NB4 (cell line): Measurements from ENCODE around the gene HDAC9.
"Not testable (repeated sequence)": the region's sequence is repeated elsewhere in the genome, so short reads cannot be mapped to it uniquely, and the experiment has no call there.

Experiments
- DNase-seq: peaks from one replicate; pipeline ENCODE4 v3.0.0; 2010; ENCODE audit warnings: low read depth
- H3K4me3 ChIP-seq: one replicate; pipeline ENCODE4 v1.5.1; 2011; ENCODE audit warnings: mild to moderate bottlenecking, low read depth, low read length, moderate library complexity
- MYC ChIP-seq: IDR thresholded peaks from 2 replicates; pipeline ENCODE4 v1.6.1; 2011; ENCODE audit warnings: low read depth, low read length
- POLR2A ChIP-seq: IDR thresholded peaks from 2 replicates; pipeline ENCODE4 v1.6.1; 2011; ENCODE audit warnings: mild to moderate bottlenecking; ENCODE audit not compliant: insufficient read length; ENCODE audit errors: extremely low read depth
- TF ChIP-seq, protein P1 (sequence below): IDR thresholded peaks from 2 replicates; pipeline ENCODE4 v1.6.1; 2011; ENCODE audit warnings: low read depth, low read length
- TF ChIP-seq, protein P2 (sequence below): IDR thresholded peaks from one replicate; pipeline ENCODE4 v1.5.1; 2012; ENCODE audit warnings: low read depth, low read length

The HDAC9 gene

DNA sequence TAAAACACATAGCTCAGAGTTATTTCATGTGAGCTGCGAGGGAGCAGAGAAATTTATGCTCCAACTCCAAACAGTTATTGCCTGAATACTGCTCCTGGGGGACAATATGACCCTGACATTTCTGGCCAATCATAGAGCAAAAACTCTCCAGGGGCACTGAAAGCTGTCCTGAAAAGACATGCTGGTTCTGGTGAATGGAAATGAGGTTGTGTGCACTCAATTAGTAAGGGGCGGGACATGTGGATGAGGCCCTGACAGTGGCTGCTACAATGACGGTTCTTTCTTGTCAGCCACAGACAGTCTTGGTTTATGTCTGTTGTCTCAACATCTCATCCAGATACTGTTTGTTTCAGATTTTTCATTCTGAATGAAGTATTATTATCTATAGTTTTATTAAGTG is 470.1 kb downstream of the HDAC9 start:
- TF ChIP-seq, protein P1, sequence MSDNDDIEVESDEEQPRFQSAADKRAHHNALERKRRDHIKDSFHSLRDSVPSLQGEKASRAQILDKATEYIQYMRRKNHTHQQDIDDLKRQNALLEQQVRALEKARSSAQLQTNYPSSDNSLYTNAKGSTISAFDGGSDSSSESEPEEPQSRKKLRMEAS = no peak
- TF ChIP-seq MYC = no peak
- TF ChIP-seq, protein P2, sequence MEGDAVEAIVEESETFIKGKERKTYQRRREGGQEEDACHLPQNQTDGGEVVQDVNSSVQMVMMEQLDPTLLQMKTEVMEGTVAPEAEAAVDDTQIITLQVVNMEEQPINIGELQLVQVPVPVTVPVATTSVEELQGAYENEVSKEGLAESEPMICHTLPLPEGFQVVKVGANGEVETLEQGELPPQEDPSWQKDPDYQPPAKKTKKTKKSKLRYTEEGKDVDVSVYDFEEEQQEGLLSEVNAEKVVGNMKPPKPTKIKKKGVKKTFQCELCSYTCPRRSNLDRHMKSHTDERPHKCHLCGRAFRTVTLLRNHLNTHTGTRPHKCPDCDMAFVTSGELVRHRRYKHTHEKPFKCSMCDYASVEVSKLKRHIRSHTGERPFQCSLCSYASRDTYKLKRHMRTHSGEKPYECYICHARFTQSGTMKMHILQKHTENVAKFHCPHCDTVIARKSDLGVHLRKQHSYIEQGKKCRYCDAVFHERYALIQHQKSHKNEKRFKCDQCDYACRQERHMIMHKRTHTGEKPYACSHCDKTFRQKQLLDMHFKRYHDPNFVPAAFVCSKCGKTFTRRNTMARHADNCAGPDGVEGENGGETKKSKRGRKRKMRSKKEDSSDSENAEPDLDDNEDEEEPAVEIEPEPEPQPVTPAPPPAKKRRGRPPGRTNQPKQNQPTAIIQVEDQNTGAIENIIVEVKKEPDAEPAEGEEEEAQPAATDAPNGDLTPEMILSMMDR = no peak
- TF ChIP-seq POLR2A = no peak
- H3K4me3 ChIP-seq = no peak overlapping the region
- no peak for DNase-seq

DNA sequence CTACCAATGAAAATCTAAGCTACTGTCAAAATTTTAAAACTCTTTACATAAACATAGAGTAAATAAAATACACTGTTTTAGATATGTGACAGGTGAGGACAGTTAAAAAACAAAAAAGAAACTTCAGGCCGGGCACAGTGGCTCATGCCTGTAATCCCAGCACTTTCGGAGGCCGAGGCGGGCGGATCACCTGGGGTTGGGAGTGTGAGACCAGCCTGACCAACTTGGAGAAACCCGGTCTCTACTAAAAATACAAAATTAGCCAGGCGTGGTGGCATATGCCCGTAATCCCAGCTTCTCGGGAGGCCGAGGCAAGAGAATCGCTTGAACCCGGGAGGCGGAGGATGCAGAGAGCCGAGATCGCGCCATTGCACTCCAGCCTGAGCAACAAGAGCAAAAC is 472.2 kb downstream of the HDAC9 start:
- DNase-seq, H3K4me3 ChIP-seq: not testable (repeated sequence)

DNA sequence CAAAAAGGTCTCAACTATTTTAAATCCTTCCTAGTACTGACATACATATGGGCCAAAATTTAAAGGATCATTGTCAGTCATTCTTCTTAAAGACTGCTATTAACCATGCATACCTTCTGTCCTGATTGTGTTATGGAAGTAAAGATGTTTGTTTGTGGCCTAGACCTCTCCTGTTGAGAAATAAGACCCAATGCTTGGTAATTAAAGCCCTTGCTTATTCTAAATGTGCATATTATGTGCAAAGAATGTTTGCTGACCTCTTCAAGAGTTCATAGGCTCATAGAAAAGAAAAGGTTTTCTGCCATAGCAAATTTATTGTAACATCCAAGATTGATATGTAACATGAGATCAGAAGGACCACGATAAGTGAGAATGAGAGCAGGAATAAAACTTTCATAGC is 476.3 kb downstream of the HDAC9 start:
- TF ChIP-seq, protein P2 = no peak
- no peak for TF ChIP-seq MYC
- TF ChIP-seq, protein P1 = no peak
- H3K4me3 ChIP-seq = no peak overlapping the region
- DNase-seq = no peak

DNA sequence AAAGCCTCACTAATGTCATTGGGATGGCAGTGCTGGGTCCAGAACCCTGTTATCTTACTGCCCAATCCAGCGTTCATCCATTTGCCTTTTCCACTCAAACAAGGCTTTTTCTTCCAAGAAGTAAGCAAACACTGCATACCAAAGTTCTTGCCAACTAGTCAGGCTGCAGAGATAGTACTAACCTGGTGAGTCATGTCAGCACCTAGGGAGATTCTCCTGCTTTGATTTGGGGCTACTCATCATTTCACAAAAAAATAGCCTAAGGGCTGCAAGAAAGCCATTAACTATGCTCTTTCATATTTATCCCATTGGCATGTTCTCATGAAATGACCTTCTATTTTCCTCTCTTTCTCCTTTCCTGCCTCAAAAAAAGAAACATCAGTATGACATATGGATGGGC is 479.3 kb downstream of the HDAC9 start:
- TF ChIP-seq POLR2A = no peak
- TF ChIP-seq, protein P1 = no peak
- TF ChIP-seq MYC = no peak
- TF ChIP-seq, protein P2 = no peak
- H3K4me3 ChIP-seq = no peak overlapping the region
- no peak for DNase-seq

DNA sequence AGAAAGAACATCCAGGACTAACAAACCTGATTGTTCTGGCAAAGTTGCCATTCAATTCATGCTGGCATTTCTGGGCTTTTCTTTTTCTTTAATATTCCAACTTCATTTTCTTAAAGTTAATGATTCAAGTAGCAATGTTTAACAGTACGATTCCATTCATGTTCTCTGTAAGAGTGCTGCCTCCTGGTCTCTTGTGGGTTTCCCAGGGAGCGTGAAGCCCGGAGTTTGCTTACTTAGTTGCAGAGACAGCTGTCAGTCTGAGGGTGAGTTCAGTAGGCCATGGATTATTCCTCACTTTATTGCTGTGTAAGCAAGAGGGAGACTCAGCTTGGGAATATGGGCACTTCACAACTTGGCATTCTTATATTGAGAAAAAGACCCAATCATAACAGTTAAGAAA is 479.7 kb downstream of the HDAC9 start:
- DNase-seq = no peak
- H3K4me3 ChIP-seq = no peak overlapping the region
- no peak for TF ChIP-seq MYC
- TF ChIP-seq POLR2A = no peak
- TF ChIP-seq, protein P2 = no peak
- TF ChIP-seq, protein P1 = no peak

DNA sequence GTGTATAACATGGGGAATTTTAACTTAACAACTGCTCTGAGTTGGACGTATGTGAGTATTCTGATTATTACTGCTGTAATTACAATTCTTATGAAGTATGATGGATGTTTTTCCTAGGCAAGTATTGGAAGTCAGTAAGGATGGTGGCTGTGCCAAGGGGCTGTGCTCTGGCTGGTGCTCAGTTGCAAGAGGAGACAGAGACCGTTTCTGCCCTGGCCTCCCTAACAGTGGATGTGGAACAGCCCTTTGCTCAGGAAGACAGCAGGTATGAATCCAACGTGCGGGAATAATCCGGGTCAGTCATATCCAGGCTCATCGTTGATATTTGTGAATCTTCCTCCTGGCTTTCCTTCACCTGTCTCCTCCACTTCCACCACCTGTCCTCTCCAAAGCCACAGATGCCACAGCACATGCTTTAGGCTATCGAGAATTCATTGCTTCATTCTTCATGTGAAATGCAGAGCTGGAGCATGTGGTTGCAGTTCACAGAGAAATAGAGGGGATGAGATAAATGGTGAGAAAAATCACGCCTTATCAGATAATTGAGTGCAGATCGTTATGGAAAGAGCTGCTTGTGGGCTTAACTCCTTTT is 480.2 kb downstream of the HDAC9 start:
- DNase-seq = no peak
- TF ChIP-seq, protein P1 = no peak
- TF ChIP-seq MYC (no peak), POLR2A (no peak)
- TF ChIP-seq, protein P2 = no peak
- H3K4me3 ChIP-seq = no peak overlapping the region
